GM21447 (cell line): ENCODE results near the gene RINL.

Experiments used
- ATAC-seq: cut with Tn5 transposase; IDR thresholded peaks from one replicate; pipeline ENCODE4 v1.9.1; 2021; ENCODE audit not compliant: unreplicated experiment

Gene RINL

GRCh38 chr19:38877781-38878574 is at the start of gene RINL:
TSS of gene RINL (minus strand) at chr19:38878275. CDS start at chr19:38876742, 1,533 bp downstream.
- ATAC-seq: peak; percentile 71

DNA sequence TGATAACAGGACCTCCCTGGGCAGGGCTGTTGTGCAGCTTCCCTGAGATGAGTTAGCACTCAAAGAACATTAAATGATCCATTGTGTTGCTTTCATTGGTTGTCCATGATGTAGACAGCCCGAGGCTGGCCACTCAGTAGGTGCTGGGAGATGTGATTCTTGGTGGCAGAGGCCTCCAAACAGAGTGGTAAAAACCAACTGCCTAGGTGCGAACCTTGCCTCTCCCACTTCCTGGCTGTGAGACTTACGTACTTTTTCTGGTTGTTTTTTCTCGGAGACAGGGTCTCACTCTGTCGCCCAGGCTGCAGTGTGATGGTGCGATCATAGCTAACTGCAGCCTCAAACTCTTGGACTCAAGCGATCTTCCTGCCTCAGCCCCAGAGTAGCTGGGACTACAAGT is 46.3 kb upstream of the RINL start:
- ATAC-seq: no peak

DNA sequence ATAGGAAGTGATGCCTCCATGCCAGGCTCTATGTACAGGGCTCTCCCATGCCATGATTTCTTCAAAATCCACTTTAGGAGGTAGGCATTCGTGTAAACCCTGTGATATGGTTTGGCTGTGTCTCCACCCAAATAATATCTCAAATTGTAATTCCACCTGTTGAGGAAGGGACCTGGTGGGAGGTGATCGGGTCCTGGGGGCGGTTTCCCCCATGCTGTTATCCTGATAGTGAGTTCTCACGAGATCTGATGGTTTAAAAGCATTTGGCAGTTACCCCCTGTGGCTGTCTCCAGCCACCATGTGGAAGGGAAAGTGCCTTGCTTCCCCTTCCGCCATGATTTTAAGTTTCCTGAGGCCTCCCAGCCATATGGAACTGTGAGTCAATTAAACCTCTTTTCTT is 44.4 kb upstream of the RINL start:
- no peak for ATAC-seq

GRCh38 chr19:38921420-38922274 is 43.6 kb upstream of the RINL start:
- no peak for ATAC-seq

- ATAC-seq: no peak
Observed at GRCh38 chr19:38920602-38921419, 42.7 kb upstream of the RINL start.

GRCh38 chr19:38919837-38920601 is 41.9 kb upstream of the RINL start:
- ATAC-seq: no peak

DNA sequence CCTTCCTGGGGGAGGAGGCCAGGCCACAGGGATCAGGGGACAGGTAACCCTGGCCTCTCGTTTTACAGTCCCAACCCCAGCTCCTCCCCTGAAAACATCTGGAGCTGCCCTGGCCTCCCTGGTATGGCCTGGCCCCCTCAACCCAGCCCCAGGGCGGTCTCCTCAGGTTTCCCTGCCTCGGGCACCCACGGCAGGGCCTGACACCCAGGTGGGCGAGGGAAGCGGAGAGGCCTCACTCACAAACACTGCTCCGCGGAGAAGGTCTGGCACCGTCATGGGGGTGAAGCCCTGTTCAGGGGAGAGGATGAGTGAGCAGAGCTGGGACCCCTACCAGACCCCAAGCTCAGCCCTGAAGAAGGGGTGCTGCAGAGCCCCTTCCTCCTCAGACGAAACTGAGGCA is 40.5 kb upstream of the RINL start:
- no peak for ATAC-seq

- ATAC-seq: no peak
Observed at GRCh38 chr19:38917921-38918491, 39.9 kb upstream of the RINL start.

GRCh38 chr19:38917516-38917915 is 39.4 kb upstream of the RINL start:
- no peak for ATAC-seq

- no peak for ATAC-seq
Observed at GRCh38 chr19:38915329-38916321, 37.5 kb upstream of the RINL start.

DNA sequence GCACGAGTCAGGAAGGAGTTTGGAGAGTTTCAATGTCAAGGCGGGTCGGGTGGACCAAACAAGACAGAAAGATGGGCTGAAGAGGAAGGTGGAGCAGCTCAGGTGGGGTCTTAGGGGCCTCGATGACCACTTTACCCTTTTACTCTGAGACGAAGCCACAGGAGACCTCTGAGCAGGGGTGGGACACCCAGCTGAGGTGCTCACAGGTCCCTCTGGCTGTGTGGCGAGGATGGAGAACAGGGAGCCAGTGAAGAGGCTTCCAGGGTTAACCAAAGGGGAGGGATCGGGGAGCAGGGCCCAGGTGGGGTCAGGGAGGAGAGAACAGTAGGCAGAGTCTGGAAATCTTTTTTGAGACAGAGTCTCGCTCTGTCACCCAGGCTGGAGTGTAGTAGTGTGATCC is 35.9 kb upstream of the RINL start:
- ATAC-seq: no peak

DNA sequence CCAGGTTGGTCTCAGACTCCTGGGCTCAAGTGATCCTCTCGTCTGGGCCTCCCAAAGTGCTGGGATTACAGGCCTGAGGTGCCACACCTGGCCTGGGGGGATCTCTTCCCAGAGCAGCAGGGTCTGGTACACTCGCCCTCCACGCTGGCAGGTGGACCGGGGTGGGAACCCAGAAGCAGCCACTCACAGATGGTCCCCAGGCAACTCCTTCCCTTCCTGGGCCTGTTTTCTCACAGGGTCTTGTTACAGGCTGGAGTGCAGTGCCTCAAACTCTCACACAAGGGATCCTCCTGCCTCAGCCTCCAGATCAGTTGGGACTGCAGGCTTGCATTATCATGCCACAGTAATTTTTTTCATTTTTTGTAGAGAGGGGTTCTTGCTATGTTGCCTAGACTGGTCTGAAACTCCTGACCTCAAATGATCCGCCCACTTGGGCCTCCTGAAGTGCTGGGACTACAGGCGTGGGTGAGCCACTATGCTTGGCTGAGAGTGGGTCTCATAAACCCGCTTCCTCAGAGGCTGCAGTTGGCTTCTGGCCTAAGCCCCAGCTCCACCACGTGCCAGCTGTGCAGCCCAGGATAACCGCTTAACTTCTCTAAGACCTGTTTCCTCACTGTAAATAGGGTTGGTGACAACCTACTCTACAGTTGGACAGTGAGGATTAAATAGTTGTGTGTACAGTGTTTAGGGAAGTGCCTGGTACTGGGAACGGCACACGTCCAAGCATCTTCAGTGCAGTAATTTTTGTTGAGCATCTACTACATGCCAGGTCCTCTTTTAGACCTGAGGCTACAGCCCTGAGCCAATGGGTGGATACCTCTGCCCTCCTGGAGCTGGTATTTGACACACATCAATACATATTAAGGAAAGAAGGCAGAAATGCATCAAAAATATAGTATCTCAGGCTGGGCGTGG is 34.8 kb upstream of the RINL start:
- no peak for ATAC-seq

DNA sequence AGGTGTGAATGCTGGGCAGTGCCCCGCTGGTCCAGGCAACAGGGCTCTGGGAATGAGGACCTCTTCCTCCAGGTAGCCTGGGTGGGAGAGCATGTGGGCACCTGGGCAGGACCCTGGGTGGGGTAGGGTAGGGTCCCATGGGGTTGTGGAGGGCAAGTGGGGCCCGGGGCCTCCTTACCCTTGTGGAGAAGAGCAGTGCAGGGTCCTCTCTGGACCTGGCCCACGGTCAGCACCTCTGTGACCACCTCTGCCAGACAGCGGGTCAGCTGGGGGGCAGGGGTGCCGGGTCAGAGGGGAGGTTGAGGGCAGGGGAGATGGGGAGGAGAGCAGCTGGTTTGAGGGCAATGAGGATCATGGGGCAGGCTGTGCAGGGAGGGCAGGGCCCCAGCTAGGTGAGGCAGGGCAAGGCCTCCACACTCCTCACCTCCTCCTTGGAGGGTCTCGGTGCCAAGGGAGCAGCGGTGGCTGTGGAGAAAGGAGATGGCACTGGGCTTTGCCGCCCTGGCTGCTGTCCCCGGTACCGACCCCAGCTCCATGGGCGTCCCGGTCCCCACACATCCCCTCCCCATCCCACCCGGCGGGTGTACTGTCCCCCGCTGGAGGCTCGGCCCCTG is 33.4 kb upstream of the RINL start:
- no peak for ATAC-seq

- ATAC-seq: no peak
Observed at GRCh38 chr19:38910488-38910887, 32.4 kb upstream of the RINL start.

DNA sequence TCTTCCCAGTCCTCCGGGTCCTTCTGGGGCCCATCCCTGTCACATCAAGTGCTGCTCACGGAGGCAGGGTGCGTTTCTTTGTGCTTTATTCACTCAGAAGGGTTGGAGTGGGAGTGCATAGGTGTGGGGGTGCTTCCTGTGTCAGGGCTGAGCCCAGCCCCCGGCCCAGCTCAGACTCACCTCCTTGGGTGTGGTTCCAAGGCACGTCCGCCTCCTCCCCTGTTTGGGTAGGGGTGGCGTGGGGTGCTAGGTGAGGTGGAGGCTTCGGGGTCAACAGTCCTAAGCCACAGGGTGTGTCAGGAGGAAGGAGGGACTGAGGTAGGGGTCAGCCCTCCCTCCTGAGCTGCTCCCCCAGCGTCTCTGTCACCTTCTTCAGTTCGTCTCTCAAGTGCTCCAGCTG is 30.8 kb upstream of the RINL start:
- no peak for ATAC-seq

GRCh38 chr19:38907670-38908069 is 29.6 kb upstream of the RINL start:
- ATAC-seq: no peak

GRCh38 chr19:38907227-38907626 is 29.2 kb upstream of the RINL start:
- no peak for ATAC-seq

DNA sequence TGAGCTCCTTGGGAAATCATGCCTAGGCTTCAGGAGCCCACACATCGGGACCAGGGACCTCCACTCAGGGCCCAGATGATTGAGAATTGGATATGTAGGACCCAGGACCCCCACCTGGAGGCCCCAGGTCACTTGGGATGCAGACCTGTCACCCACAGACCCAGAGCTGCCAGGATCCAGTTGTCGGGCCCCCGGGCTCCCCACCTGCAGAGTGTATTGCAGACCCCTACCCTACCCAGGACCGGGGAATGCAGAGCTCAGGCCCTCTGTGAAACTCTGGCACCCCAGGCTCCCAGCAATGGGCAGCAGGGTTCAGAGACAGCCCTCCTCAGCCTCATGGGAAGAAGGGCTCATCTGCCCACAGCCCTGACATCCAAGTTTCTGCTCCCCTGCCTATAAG is 27.5 kb upstream of the RINL start:
- ATAC-seq: no peak
